ENCODE results near the gene APBA1. TPM values are rescaled to one million over a fixed set of nuclear protein-coding genes. Genes with fewer than 3 reads are reported as not detected.

APBA1 gene
- total and polyA plus RNA-seq, 9 of the 15 experiments (the other 6 are each of a cell fraction or from before 2014, with no cell fraction given), result 0.01 to 0.02 TPM; not detected in 7

GRCh38 chr9:69377981-69378380 lies 294.2 kb downstream of the APBA1 start (continued):
- no peak for TF ChIP-seq RERE (CRISPR knock-in tag; IDR thresholded peaks at IDR 0.05; ENCODE audit: borderline replicate concordance)
- TF ChIP-seq PML (IDR thresholded peaks at IDR 0.05; ENCODE audit: low read length), result no peak
- no peak for TF ChIP-seq TAL1 (IDR thresholded peaks at IDR 0.05)
- TF ChIP-seq CTCFL (IDR thresholded peaks at IDR 0.05; ENCODE audit: borderline replicate concordance, insufficient read depth, low read depth, low read length, poor library complexity, severe bottlenecking), result no peak

Other genes starting within 250 kb of the APBA1 start
- 27.3 and 30.9 TPM in 2 replicates for gene PTAR1, start 87.6 kb upstream of the APBA1 start, total RNA-seq (2014; rRNA removed)
- 48.0 and 52.4 TPM in 2 replicates for gene PTAR1, start 87.6 kb upstream of the APBA1 start, total RNA-seq (2014; rRNA removed; fragmentation: Illumina TruSeq; extraction: Trizol)
- 37.6 and 38.0 TPM in 2 replicates for gene PTAR1, start 87.6 kb upstream of the APBA1 start, total RNA-seq (2015; rRNA removed; fragmentation: Illumina TruSeq; extraction: Trizol)
- gene PTAR1, start 87.6 kb upstream of the APBA1 start, total RNA-seq (2021), result 29.3 and 31.7 TPM in 2 replicates
- 28.0 and 31.0 TPM in 2 replicates for gene PTAR1, start 87.6 kb upstream of the APBA1 start, polyA plus RNA-seq (2011; rRNA removed)
- 24.7 and 26.2 TPM in 2 replicates for gene PTAR1, start 87.6 kb upstream of the APBA1 start, polyA plus RNA-seq (2014; fragmentation: Illumina TruSeq; extraction: Trizol)
- 10 to 100 TPM; 10.1 to 10.8 TPM for gene PTAR1, start 87.6 kb upstream of the APBA1 start, polyA plus RNA-seq (2014; fragmentation: Nextera tagmentation; extraction: Ambion mirVana)
- 16.1 and 17.5 TPM in 2 replicates for gene PTAR1, start 87.6 kb upstream of the APBA1 start, polyA plus RNA-seq (2014; rRNA removed)
- 1.7 and 3.1 TPM in 2 replicates for gene CFAP95, start 148.4 kb upstream of the APBA1 start, total RNA-seq (2014; rRNA removed)
- gene CFAP95, start 148.4 kb upstream of the APBA1 start, total RNA-seq (2014; rRNA removed; fragmentation: Illumina TruSeq; extraction: Trizol), result 1.7 and 2.0 TPM in 2 replicates
- 0.62 and 0.75 TPM in 2 replicates for gene CFAP95, start 148.4 kb upstream of the APBA1 start, total RNA-seq (2015; rRNA removed; fragmentation: Illumina TruSeq; extraction: Trizol)
- 1.1 and 2.8 TPM in 2 replicates for gene CFAP95, start 148.4 kb upstream of the APBA1 start, total RNA-seq (2021)
- gene CFAP95, start 148.4 kb upstream of the APBA1 start, polyA plus RNA-seq (2011; rRNA removed), result 0.58 and 6.3 TPM in 2 replicates
- gene CFAP95, start 148.4 kb upstream of the APBA1 start, polyA plus RNA-seq (2014; fragmentation: Illumina TruSeq; extraction: Trizol), result 1.2 and 2.9 TPM in 2 replicates
- gene CFAP95, start 148.4 kb upstream of the APBA1 start, polyA plus RNA-seq (2014; fragmentation: Nextera tagmentation; extraction: Ambion mirVana), result 1 to 10 TPM; 3.4 to 5.0 TPM
- gene CFAP95, start 148.4 kb upstream of the APBA1 start, polyA plus RNA-seq (2014; rRNA removed), result 1.2 and 1.9 TPM in 2 replicates